HFF-Myc (cell line): ENCODE results near the gene SF1.

Experiments used
- DNase-seq: peaks from one replicate; pipeline ENCODE4 v3.0.0-alpha.2; 2011; ENCODE audit warnings: low read depth; ENCODE audit errors: extremely low read depth
- H3K4me3 ChIP-seq: replicated peaks from 2 replicates; pipeline ENCODE4 v1.5.1; 2011; ENCODE audit warnings: low read depth, mild to moderate bottlenecking, control low read depth, low read length
- CTCF ChIP-seq: IDR thresholded peaks from 2 replicates; pipeline ENCODE4 v1.5.1; 2012; ENCODE audit warnings: mild to moderate bottlenecking, low read depth, low read length, control low read depth; ENCODE audit errors: missing control alignments

Gene SF1

GRCh38 chr11:64759131-64759721 lies 19.1 kb downstream of the SF1 start:
- H3K4me3 ChIP-seq, result no peak overlapping the region
- DNase-seq, result no peak
- TF ChIP-seq CTCF, result no peak

- H3K4me3 ChIP-seq, result no peak overlapping the region
- no peak for DNase-seq
- TF ChIP-seq CTCF, result no peak
Observed at GRCh38 chr11:64758330-64759079, 19.8 kb downstream of the SF1 start.

GRCh38 chr11:64757549-64758329 lies 20.6 kb downstream of the SF1 start:
- no peak for TF ChIP-seq CTCF
- H3K4me3 ChIP-seq, result no peak overlapping the region
- no peak for DNase-seq

GRCh38 chr11:64755681-64756361 lies 22.5 kb downstream of the SF1 start:
- no peak overlapping the region for H3K4me3 ChIP-seq
- no peak for TF ChIP-seq CTCF
- no peak for DNase-seq

- no peak for DNase-seq
- no peak overlapping the region for H3K4me3 ChIP-seq
- TF ChIP-seq CTCF, result no peak
Observed at GRCh38 chr11:64754919-64755662, 23.3 kb downstream of the SF1 start.
